Neuron (in vitro differentiated cells): Measurements from ENCODE around the gene CDH19.

Source experiments
- H2AFZ ChIP-seq: one replicate; pipeline ENCODE4 v1.6.1; 2013; ENCODE audit warnings: low read depth, mild to moderate bottlenecking, inconsistent platforms, low read length, moderate library complexity
- H3K27me3 ChIP-seq: one replicate; pipeline ENCODE4 v1.6.1; 2013; ENCODE audit warnings: low read length; ENCODE audit not compliant: insufficient read depth
- H3K36me3 ChIP-seq: one replicate; pipeline ENCODE4 v1.6.1; 2013; ENCODE audit warnings: low read length; ENCODE audit not compliant: insufficient read depth
- H3K4me1 ChIP-seq: one replicate; pipeline ENCODE4 v1.6.1; 2013; ENCODE audit warnings: low read length; ENCODE audit not compliant: insufficient read depth
- H3K4me3 ChIP-seq: 2 replicates; pipeline ENCODE4 v1.5.1; 2013; ENCODE audit warnings: mild to moderate bottlenecking, low read length, moderate library complexity
- H3K9me3 ChIP-seq: one replicate; pipeline ENCODE4 v1.6.1; 2013; ENCODE audit warnings: low read length

Gene CDH19

GRCh38 chr18:66557091-66557490, 46.8 kb downstream of the CDH19 start:
- Histone ChIP-seq H3K36me3 (no peaks in the 10 kb centered on the region), H2AFZ (no peak overlapping the region), H3K27me3 (no peaks in the 10 kb centered on the region), H3K9me3 (no peaks in the 10 kb centered on the region), H3K4me3 (no peak overlapping the region), H3K4me1 (no peaks in the 10 kb centered on the region)

- Histone ChIP-seq H3K4me1 (no peaks in the 10 kb centered on the region), H3K36me3 (no peaks in the 10 kb centered on the region), H3K27me3 (no peaks in the 10 kb centered on the region), H3K4me3 (no peak overlapping the region), H2AFZ (no peak overlapping the region), H3K9me3 (no peaks in the 10 kb centered on the region)
Observed at GRCh38 chr18:66555585-66555984, 48.3 kb downstream of the CDH19 start.

GRCh38 chr18:66553824-66554223, 50.1 kb downstream of the CDH19 start:
- no peaks in the 10 kb centered on the region for H3K9me3 ChIP-seq
- H3K27me3 ChIP-seq = no peaks in the 10 kb centered on the region
- no peaks in the 10 kb centered on the region for H3K4me1 ChIP-seq

GRCh38 chr18:66550366-66550765, 53.5 kb downstream of the CDH19 start:
- Histone ChIP-seq H2AFZ (no peak overlapping the region), H3K9me3 (no peaks in the 10 kb centered on the region), H3K36me3 (no peaks in the 10 kb centered on the region)

More at GRCh38 chr18:66553824-66554223, 50.1 kb downstream of the CDH19 start:
- Histone ChIP-seq H3K4me3 (no peak overlapping the region), H2AFZ (no peak overlapping the region), H3K36me3 (no peaks in the 10 kb centered on the region)

GRCh38 chr18:66548747-66549146, 55.1 kb downstream of the CDH19 start:
- Histone ChIP-seq H3K36me3 (no peaks in the 10 kb centered on the region), H3K9me3 (no peaks in the 10 kb centered on the region), H2AFZ (no peak overlapping the region), H3K4me3 (no peak overlapping the region), H3K4me1 (no peaks in the 10 kb centered on the region), H3K27me3 (no peaks in the 10 kb centered on the region)

More at GRCh38 chr18:66550366-66550765, 53.5 kb downstream of the CDH19 start:
- no peaks in the 10 kb centered on the region for H3K27me3 ChIP-seq
- H3K4me1 ChIP-seq = no peaks in the 10 kb centered on the region
- H3K4me3 ChIP-seq = no peak overlapping the region

GRCh38 chr18:66534110-66534509, 69.8 kb downstream of the CDH19 start:
- Histone ChIP-seq H3K4me1 (peaks cover 11% of the 10 kb centered on the region), H3K36me3 (no peaks in the 10 kb centered on the region), H3K27me3 (no peaks in the 10 kb centered on the region), H2AFZ (peak overlapping the region; percentile 45), H3K4me3 (no peak overlapping the region), H3K9me3 (no peaks in the 10 kb centered on the region)

- no peaks in the 10 kb centered on the region for H3K36me3 ChIP-seq
- H3K4me3 ChIP-seq = no peak overlapping the region
- H3K27me3 ChIP-seq = no peaks in the 10 kb centered on the region
- H3K9me3 ChIP-seq = no peaks in the 10 kb centered on the region
- peak overlapping the region; percentile 45 for H2AFZ ChIP-seq
- peaks cover 11% of the 10 kb centered on the region for H3K4me1 ChIP-seq
Observed at GRCh38 chr18:66533693-66534092, 70.2 kb downstream of the CDH19 start.

GRCh38 chr18:66523219-66523991, 80.5 kb downstream of the CDH19 start:
- Histone ChIP-seq H2AFZ (no peak overlapping the region), H3K4me3 (no peak overlapping the region), H3K36me3 (no peaks in the 10 kb centered on the region), H3K4me1 (no peaks in the 10 kb centered on the region), H3K27me3 (no peaks in the 10 kb centered on the region), H3K9me3 (no peaks in the 10 kb centered on the region)

GRCh38 chr18:66513996-66514395, 89.9 kb downstream of the CDH19 start:
- H3K36me3 ChIP-seq = no peaks in the 10 kb centered on the region
- H3K27me3 ChIP-seq = no peaks in the 10 kb centered on the region
- no peaks in the 10 kb centered on the region for H3K4me1 ChIP-seq
- H3K4me3 ChIP-seq = no peak overlapping the region
- no peaks in the 10 kb centered on the region for H3K9me3 ChIP-seq
- H2AFZ ChIP-seq = no peak overlapping the region

GRCh38 chr18:66511792-66512191, 92.1 kb downstream of the CDH19 start:
- Histone ChIP-seq H3K36me3 (no peaks in the 10 kb centered on the region), H3K27me3 (no peaks in the 10 kb centered on the region), H3K4me1 (no peaks in the 10 kb centered on the region), H2AFZ (no peak overlapping the region), H3K4me3 (no peak overlapping the region), H3K9me3 (no peaks in the 10 kb centered on the region)

- Histone ChIP-seq H3K27me3 (no peaks in the 10 kb centered on the region), H3K36me3 (no peaks in the 10 kb centered on the region), H3K9me3 (no peaks in the 10 kb centered on the region), H3K4me1 (no peaks in the 10 kb centered on the region), H2AFZ (no peak overlapping the region), H3K4me3 (no peak overlapping the region)
Observed at GRCh38 chr18:66511289-66511688, 92.6 kb downstream of the CDH19 start.

GRCh38 chr18:66510357-66511045, 93.4 kb downstream of the CDH19 start:
- Histone ChIP-seq H2AFZ (no peak overlapping the region), H3K4me3 (no peak overlapping the region), H3K27me3 (no peaks in the 10 kb centered on the region), H3K36me3 (no peaks in the 10 kb centered on the region), H3K4me1 (no peaks in the 10 kb centered on the region), H3K9me3 (no peaks in the 10 kb centered on the region)

GRCh38 chr18:66508937-66509336, 95.0 kb downstream of the CDH19 start:
- Histone ChIP-seq H3K4me3 (no peak overlapping the region), H3K9me3 (no peaks in the 10 kb centered on the region)

More at GRCh38 chr18:66508937-66509336, 95.0 kb downstream of the CDH19 start:
- Histone ChIP-seq H3K4me1 (no peaks in the 10 kb centered on the region), H3K27me3 (no peaks in the 10 kb centered on the region), H3K36me3 (no peaks in the 10 kb centered on the region), H2AFZ (no peak overlapping the region)
